ENCODE data around the gene SUSD3.
"Not testable (repeated sequence)": the region's sequence is repeated elsewhere in the genome, so short reads cannot be mapped to it uniquely, and the experiment has no call there.

The SUSD3 gene

DNA sequence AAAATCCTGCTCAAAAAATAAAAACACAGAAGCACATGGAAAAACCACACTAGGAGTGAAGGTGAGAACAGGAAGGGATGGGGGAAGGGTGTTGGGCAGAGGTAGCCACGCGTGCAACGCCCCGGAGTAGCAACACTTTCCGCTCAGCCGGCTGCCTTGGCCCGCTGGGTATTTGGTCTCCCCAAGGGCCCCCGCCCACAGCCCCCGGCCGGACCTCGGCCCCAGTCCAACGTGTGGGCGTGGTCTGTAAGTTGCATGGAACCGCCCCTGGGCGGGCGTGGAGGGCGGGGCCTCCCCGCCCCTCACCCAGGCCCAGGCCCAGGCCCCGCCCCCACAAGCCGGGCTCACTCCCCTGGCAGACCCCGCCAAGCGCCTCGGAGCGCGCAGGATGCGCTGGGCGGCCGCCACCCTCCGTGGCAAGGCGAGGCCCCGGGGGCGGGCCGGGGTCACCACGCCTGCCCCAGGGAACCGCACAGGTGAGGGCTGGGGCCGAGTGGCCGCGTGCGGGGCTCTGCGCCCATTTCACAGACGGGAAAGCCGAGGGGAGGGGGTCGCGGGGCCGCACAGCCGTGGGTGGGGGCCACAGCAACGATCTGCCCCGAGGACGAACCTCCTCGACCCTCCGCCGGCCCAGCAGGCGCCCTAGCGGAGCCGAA lies at the start of gene SUSD3:
TSS of gene SUSD3 (plus strand) at position 347 of the 656 bp plus-strand sequence. CDS start at position 389, 42 bp downstream.
- no peak for DNase-seq (ENCODE audit: low read depth)

DNA sequence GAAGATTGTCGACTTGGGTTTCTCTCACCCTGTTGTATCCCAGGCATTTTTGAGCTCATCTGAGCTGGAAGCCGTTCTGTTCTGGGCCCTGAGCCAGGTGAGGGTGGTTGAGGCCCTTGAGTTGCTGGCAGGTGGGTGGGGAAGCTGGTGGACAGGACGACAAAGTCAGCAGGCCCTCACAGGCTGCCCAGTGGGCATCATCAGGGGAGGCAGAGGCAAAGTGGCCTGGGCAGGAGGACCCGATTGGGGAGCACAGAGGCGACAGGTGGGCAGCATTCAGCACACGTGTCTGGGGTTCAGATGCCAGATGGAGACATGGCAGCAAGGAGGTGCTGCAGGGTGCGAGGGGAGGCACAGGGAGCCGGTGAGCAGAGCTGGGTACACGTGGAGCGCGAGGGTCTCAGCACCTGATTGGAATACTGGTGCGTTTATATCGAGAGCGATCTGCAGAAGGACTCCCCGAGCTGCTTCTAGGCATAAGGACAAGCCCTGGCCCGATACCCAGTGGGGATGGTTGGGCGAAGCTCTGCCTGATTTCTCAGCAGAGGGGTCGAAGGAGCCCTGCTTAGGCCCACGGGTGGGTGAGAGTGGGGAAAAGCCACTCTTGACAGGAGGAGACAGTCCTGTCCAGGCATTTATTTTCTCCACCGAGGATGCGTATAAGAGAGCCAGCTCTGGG lies 49.0 kb upstream of the SUSD3 start:
- DNase-seq (ENCODE audit: low read depth), result no peak

DNA sequence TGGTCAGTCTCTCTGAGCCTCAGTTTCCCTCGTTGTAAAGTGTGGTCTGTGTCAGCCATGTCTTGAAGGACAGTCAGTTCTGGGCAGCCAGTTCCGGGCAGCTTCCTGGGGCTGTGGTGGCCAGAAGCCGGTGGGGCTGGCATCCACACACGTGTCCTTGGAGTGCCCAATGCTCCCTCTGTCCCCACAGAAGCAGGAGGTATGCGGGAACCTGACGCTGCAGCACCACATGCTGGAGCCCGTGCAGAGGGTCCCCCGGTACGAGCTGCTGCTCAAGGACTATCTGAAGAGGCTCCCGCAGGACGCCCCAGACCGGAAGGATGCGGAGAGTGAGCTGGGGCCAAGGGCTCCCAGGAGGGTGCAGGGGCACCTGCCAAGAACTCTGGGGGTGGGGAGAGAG lies 48.4 kb upstream of the SUSD3 start:
- no peak for DNase-seq (ENCODE audit: low read depth)

DNA sequence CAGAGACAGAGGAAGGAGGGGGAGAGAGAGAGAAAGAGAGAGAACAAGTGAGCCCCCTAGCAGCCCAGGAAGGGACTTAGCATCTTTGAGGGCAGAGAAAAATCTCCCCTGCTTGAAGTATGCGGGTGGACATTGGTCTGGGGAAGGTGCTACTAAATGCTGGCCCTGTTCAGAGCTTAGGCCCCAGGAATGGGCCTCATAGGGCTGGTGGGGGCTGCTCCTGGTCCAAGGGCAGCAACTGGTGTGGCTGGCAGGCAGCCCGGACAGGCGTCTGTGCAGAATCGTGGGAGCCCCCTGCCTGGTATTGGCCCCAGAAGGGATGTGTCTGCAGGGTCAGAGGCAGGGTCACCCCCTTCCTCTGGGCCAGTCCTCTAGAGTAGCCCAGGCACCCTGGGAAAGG lies 47.8 kb upstream of the SUSD3 start:
- DNase-seq (ENCODE audit: low read depth), result no peak

DNA sequence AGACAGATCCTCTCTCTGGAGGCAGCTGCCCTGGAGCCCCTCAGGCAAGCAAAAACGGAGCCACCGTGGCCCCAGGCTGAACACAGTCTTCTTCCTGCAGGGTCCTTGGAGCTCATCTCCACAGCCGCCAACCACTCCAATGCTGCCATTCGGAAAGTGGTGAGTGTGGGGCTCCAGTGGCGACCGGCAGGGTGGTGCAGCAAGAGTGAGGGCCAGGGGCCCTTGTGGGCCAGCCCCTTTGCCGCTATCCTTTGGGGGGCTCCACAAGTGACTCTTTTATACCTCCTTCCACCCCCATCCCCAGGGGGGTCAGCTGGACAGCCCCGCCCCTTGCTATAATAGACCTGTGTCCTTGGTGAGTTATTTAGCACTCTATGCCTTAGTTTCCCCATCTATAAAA lies 47.4 kb upstream of the SUSD3 start:
- DNase-seq (ENCODE audit: low read depth), result no peak

DNA sequence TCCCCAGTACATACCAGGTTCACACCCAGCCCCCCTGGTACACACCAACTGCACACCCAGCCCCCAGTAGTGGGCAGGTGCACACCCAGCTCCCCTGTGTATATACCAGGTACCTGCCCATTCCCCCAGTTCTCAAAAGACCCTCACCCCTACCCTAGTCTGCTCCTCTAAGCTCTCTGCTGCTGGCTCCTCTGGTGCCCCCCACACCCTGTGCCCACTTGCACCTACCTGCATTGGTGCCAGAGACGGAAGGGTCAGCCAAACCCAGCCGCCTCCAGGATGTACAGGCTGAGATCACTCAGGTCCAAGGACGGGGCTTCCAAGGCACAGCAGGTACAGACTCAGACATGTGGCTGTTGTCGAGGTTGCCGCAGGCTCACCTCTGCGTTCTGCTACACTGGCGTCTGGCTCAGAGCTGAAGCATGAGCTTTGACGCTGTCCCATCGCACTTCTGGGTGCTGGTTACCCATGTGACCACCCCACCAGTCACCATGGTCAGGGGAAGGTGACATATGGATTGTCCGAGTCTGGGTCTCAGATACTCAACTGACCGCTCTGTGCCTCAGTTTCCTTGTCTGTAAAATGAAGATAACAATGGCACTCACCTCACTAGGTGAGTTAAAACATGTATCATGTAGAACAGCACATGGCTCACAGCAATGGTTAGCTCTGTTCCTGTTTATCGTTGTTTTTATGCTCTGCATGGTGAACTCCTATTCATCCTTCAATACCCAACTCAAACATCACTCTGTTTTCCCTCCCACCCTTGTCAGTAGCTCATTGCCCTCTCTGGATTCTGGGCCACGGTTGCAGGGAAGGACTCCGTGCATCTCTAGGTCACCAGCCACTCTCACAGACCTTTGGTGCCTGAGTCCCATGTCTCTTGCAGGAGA lies 45.3 kb upstream of the SUSD3 start:
- DNase-seq (ENCODE audit: low read depth), result no peak

DNA sequence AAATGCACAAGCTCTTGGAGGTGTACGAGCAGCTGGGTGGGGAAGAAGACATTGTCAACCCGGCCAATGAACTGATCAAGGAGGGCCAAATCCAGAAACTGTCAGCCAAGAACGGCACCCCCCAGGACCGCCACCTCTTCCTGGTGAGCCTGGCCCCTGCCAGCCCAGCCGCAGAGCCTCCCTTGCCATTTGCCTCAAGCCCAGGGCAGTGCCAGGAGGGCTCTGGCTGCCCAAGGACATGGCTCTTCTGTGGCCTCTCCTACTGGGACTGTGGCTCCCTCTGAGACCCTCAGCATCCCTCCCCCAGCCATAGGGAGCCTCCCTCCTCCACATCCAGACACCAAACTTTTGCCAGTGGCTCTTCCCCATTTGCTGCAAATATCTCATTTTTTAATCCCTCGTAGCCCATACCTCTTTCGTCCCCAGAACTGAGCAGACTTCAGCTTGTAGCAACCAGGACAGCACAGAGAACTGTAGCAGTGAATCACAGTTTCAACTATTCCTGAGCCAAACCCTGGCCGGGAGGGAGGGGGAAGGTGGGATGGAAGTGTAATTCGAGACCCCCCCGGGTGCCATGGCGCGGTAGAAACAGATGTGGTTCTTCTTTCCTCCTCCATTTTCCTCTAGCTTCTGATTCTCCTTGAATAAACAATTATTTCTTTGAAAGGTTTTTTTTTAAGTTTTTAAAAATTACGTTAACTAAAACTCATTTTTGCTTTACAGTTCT lies 44.5 kb upstream of the SUSD3 start:
- no peak for DNase-seq (ENCODE audit: low read depth)

DNA sequence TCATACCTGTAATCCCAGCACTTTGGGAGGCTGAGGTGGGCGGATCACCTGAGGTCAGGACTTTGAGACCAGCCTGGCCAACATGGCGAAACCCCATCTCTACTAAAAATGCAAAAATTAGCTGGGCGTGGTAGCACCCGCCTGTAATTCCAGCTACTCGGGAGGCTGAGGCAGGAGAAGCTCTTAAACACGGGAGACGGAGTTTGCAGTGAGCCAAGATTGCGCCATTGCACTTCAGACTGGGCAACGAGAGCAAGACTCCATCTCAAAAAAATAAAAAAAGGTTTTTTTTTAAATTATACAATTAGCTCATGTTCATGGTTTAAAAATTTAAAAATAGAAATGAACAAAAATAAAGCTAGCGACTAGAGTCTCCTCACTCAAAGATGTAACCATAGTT lies 43.3 kb upstream of the SUSD3 start:
- not testable (repeated sequence) for DNase-seq (ENCODE audit: low read depth)

DNA sequence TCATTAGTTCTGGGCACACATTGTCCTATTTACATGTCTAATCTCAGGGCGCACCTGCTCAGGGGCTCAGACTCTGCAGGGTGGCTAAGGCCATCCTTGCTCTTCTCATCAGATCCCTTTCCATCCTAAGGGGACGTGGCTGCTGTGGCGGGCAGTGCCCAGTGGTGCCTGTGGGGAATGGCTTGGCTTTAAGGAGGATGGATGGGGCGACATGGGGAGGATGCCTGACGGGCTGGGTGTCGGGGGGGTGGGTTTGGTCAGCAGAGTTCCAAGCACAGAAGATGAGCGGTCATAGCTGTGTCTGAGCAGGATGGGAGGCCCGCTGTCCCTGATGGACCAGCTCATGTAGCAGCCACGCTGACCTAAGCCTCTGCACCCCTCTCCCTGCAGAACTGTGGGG lies 40.9 kb upstream of the SUSD3 start:
- no peak for DNase-seq (ENCODE audit: low read depth)

DNA sequence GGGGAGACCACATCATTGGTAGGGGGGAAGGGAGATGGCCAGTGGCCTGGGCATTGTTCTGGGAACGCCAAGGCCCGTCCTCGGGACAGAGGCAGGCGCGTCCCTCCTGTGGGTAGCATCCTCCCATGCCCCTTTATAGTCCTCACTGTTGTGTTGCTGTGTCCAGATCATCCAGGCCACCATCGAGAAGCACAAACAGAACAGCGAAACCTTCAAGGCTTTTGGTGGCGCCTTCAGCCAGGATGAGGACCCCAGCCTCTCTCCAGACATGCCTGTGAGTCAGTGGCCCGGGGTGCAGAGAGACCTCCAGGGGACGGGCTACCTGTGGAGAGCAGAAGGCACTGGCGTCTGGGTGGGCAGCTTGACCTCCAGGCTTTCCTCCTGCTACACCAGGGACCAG lies 38.4 kb upstream of the SUSD3 start:
- no peak for DNase-seq (ENCODE audit: low read depth)

DNA sequence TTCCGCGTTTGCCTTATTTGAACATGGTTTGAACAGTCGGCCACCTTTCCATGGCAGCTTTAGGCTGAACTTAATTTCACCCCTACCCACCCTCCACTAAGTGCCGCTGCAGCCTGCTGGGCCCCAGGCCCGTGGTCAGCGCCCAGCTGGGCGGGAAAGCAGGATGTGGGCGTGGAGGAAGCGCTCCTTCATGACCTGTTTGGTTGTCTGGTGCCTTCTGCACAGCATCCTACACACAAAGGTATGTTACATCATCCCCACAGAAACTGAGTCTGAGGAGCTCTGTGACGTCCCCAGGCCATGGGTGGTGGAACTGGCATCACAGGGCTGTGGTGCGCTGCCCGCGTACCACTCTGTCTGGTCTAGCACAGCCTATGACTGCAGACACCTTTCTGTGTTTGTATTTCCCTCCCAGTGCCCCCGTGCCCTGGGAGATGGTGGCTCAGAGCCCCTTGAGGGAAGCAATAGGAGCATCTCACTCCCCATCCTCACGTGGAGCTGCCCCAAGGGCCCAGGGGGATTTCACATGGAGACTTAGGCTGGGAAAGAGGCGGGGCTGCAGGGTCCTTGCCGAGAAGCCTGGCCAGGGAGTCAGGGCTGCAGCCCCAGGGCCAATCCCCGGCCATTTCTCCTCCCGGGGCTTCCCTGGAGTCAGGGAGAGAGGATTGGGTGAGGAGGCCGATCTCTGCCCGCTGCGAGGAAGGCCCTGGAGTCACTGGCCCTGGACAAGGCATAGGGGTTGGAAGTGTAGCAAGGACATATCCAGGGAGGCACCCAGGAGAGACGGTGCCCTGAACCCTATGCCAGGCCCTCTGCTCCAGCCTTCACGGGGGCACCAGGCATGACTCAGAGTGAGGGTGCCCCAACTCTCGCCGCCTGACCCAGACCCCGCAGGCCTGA lies 37.5 kb upstream of the SUSD3 start:
- DNase-seq (ENCODE audit: low read depth), result no peak

DNA sequence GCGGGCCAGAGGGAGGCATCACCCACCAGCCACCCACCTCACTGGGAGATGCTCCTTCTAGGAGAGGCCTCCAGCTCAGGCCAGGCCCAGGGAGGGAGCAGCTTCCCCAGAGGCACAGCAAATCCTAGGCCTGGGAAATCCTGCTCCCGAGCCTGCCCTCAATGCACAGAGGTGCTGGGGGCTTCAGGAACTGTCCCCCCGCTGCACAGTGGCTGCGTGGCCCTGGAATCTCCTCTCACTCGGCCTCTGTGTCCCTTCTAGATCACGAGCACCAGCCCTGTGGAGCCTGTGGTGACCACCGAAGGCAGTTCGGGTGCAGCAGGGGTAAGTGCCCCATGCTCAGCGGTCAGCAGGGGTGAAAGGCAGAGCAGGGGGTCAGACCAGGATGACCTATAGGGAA lies 36.4 kb upstream of the SUSD3 start:
- DNase-seq (ENCODE audit: low read depth), result no peak

DNA sequence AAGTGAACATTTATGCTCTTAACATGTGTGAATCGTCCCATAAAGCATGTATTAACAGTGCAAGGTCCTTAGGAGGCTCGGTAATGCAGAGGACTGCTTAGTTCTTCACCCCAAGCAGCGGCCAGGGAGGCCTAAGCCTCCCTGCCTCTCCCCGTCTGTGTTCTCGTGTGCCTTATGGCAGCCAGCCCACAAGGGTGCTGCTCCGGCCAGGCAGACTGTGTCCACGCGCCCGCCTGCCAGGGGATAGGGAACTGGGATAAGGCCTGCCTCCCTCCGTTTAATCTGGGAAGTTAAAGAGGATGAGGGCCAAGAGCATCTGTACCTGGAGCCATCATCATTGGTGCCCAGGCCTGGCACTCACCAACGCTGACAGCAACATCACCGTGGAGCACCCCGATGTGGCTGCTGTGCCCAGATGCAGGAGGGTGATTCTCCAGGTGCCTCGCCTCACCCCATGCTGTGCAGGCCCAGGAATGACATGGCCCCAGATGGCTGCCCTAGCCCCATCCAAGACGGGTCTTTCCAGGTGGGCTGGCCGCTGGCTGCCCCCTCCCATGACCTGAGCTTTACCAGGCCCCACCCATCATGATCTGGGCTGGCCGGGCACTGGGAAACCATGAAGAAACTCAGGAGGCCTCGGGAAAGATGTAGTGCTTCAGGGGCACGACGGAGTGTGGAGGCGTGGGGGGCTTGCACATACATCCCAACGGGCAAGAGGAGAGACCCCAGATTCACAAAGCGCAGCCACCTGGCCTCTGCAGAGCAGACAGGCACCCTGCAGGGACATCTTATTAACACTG lies 35.6 kb upstream of the SUSD3 start:
- no peak for DNase-seq (ENCODE audit: low read depth)

DNA sequence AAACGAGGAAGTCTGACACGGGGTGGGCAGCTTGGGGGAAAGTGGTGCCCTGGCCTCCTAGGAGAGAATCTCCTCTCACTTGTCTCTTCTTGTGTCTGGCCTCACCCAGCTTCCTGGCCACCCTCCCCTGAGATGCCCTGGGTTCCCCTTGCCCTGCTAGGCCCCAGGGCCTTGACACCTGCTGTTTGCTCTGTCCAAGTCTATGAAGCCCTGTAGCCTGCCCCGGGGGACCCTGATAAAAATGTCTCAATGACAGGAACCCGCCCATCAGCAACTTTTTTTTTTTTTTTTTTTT lies 35.0 kb upstream of the SUSD3 start:
- no peak for DNase-seq (ENCODE audit: low read depth)

DNA sequence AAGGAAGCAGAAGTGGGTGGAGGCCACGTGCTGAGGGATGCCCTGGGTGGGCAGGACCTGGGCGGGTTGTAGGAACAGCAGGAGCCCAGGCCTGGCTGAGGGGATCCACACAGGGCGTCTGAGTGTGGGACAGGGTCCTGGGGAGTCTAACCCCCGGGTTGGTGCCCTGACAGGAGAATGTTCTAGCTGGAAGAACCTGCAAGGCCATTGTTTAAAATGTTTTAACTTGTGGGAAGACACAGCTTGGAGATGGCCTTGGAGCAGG lies 33.9 kb upstream of the SUSD3 start:
- DNase-seq (ENCODE audit: low read depth), result no peak

DNA sequence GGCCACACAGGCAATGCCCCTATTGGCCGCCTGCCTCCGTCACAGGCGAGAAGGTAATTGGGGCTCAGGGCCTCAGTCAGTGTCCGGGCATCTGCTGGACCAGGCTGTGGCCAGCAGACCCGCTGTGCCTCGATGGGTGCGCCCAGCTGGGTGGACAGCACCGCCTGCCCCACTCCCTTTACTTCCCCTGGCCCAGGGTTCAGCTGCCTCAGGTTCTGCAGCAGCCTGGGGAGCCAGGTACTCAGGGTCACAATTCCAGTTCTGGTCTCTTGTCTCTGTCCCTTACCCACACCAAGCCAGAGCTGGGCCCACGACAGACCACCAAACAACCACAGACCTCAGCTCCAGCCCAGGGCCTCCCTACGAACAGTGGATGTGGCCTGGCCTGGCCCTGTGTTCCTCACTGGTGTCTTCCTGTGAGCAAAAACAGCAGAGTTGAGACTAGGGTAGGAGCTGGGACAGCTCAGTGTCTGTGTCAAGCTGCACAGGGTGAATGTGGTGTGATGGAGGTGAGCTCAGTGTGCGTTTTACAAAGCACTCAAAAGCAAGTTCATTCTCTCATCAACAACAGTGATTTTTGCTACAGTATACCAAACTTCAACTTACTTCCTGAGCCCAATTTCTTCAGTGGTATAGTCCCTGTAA lies 33.4 kb upstream of the SUSD3 start:
- DNase-seq (ENCODE audit: low read depth), result no peak

DNA sequence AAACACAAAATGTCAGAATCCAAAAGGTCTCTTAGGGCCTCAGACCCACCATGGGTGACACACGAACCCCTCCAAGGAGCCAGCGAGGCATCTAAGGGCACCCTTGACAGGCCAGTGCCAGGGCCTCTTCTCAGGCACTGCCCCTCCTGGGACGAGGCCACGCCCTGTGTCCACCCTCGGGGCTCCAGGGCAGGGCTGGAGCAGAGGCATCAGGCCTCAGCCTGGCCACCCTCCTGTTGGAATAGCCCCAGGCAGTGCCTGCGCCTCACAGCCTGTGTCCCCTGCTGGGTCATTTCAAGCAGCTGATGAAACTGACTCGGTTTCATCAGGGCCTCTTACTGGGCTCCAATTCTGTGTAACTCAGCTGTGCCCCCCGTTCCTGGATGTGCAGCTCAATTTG lies 32.8 kb upstream of the SUSD3 start:
- DNase-seq (ENCODE audit: low read depth), result no peak

DNA sequence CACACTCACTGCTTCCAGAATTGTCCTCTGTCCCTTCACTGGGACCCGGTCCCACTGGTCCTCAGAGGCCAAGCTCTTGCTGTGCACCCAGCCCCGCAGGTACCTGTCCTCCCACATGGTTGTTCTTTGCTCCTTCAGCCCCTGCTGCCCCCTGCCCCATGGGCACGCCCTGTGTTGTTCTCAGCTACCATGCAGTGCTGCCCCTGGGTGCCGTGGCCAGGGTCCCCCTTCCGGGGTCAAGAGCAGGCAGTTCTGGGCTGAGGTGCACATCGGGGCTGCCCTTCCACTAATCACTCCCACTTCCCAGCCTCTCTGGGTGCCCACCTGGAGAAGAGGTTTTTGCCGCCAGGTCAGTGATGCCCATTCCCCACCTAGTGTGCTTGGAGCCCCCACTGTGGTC lies 31.9 kb upstream of the SUSD3 start:
- no peak for DNase-seq (ENCODE audit: low read depth)

DNA sequence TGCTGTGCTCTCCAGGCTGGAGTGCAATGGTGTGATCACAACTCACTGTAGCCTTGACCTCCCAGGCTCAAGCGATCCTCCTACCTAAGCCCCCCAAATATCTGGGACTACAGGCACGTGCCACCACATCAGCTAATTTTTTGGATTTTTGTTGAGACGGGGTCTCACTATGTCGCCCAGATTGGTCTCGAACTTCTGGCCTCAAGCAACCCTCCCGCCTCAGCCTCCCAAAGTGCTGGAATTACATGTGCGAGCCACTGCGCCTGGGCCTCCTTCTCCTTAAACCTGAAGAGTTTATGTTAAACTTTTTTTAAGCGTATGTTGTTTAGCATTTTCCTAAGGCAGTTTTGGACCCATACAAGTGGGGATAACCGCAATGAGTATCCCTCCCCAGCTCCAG lies 30.8 kb upstream of the SUSD3 start:
- no peak for DNase-seq (ENCODE audit: low read depth)

DNA sequence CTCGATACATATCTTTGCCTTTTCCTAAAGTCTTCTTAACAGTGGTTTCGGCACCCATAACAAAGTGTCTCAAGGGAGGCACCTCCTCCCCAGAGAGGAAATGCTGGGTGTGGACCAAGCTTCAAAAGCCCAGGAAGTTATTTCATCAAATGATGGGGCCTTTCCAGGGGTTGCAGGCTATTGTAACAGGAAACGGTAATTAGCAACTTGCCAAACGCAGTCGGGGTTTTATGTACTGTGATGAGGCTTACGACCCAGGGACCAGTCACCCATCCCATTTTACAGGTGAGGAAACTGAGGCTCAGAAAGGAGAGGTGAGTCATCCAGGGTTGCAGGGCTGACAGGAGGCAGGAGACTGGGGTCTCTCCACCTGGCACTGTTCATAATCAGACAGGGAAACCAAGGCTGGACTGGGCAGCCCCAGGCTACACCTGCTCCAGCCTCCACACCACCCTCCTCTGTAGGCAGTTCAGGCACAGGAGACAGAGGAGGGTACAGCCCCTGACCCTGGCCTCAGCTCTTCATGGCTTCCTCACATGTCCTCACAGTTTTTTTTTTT lies 30.0 kb upstream of the SUSD3 start:
- no peak for DNase-seq (ENCODE audit: low read depth)

Data from HS-27A (cell line).